ENCODE data around the gene ELMOD3.
"Not testable (repeated sequence)": the region's sequence is repeated elsewhere in the genome, so short reads cannot be mapped to it uniquely, and the experiment has no call there.

The ELMOD3 gene

DNA sequence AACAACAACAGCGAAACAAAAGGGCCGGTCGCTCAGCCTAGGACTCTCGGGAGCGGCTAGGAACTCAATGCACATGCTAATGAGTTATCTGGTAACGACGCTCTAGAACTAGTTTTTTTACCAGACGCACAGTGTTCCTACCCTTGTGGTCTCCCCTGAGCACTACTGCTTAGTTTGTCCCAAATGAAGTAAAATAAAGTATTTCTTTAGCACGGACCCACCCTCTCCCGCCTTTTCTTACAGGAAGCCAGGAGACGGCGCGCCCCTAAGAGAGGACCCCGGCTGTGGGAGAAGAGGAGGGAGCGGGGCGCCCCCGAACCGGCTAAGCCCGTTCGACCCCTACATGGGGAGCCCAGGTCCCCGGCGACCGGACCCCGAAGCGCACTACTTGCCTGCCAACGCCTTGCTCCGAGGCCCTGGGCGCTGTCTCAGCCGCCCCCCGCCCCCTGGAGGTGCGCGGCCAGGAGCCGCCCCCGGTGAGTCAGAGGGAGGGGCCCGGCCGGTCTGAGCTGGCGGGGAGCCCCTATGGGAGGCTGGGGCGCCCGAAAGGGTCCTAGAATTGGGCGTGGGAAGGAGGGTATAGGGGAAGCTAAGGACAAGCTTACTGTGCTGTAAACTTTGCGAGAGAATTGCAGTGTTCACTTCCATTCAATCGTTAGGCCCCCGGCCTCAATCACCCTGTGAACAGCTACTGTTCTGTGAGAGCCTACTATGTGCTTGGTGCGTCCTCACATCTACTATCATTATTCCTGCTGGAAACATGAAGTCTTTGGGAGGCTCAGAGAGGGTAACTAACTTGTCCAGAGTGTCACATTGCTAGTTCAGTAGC is 59.2 kb downstream of the ELMOD3 start:
- H3K27ac ChIP-seq, result no peak overlapping the region

DNA sequence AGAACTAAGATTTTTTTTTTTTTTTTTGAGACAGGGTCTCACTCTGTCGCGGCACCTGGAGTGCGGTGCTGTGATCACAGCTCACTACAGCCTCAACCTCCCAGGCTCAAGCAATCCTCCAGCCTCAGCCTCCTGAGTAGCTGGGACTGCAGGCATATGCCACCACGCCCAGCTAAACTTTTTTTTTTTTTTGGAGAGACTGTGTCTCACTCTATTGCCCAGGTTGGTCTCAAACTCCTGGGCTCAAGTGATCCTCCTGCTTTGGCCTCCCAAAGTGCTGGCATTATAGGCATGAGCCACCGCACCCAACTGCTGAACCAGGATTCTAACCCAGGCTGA is 59.8 kb downstream of the ELMOD3 start:
- H3K27ac ChIP-seq, result not testable (repeated sequence)

More for the DNA sequence above, 59.2 kb downstream of the ELMOD3 start:
- TF ChIP-seq, protein P1, sequence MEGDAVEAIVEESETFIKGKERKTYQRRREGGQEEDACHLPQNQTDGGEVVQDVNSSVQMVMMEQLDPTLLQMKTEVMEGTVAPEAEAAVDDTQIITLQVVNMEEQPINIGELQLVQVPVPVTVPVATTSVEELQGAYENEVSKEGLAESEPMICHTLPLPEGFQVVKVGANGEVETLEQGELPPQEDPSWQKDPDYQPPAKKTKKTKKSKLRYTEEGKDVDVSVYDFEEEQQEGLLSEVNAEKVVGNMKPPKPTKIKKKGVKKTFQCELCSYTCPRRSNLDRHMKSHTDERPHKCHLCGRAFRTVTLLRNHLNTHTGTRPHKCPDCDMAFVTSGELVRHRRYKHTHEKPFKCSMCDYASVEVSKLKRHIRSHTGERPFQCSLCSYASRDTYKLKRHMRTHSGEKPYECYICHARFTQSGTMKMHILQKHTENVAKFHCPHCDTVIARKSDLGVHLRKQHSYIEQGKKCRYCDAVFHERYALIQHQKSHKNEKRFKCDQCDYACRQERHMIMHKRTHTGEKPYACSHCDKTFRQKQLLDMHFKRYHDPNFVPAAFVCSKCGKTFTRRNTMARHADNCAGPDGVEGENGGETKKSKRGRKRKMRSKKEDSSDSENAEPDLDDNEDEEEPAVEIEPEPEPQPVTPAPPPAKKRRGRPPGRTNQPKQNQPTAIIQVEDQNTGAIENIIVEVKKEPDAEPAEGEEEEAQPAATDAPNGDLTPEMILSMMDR (conservative IDR thresholded peaks at IDR 0.05), result no peak

DNA sequence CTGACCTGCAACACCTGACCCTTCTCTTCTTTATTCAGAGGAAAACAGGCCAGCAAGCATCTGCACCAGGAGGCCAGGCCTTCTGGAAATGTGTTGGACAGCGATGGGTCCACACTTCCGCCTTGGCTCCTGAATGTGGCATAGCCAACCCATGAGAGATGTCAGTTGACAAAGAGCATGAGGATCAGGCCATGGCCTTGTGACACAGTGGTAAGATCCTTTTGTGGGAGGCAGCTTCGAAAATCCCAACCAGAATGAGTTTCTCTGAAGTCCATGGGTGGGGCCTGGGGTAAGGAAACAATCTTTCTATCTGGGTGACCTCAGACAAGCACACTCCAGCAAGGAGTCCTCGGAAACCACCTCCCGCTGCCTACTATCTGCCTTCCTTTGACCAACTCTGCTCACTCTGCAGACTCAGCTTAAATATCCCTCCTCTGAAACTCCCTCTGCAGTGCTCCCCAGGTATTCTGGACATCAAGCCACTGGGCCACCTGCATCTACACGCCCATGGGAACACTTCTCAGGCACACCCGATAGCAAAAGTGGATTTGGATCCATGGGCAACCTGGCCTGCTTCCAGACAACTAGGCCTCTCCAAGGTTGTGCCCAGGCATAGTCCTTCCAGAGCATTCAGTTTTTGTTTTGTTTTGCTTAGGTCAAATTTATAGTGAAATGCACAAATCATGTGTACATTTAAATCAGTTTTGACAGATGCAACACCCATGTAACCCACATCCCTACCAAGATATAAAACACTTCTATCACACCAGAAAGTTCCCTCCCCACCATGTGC is 60.4 kb downstream of the ELMOD3 start:
- no peak overlapping the region for H3K27ac ChIP-seq
- TF ChIP-seq, protein P1 (conservative IDR thresholded peaks at IDR 0.05), result no peak

DNA sequence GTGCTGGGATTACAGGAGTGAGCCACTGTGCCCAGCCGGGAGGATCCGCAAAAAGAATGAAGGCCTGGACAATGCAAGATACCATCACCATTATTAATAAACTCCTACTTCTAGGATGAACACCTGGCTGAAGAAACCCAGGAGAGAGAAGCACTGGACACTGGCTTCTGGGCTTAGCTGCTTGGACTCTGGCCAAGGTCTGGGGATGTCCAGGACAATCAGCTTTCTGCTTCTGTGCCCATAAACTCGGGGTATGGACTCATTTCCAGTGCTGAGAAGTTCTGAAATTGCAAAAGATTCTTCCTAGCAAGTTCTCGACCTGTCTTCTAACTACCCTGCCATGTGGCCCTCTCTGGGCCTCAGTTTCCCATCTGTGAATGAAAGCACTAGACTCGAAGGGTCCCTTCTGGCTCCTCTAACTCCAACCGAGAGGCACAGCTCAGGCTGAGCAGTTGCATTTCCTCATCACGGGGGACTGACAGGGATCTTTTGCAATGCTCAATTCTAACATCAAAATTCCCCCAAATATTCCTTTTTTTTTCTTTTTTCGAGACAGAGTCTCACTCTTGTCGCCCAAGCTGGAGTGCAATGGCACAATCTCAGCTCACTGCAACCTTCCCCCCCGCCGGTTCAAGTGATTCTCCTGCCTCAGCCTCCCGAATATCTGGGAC is 61.5 kb downstream of the ELMOD3 start:
- TF ChIP-seq, protein P1 (conservative IDR thresholded peaks at IDR 0.05), result no peak
- no peak overlapping the region for H3K27ac ChIP-seq

GRCh38 chr2:85418132-85419008 is 63.8 kb downstream of the ELMOD3 start, which contains the start of gene SH2D6:
SH2D6 (plus strand) TSS chr2:85418714; CDS start chr2:85429466, 10,752 bp downstream.
- TF ChIP-seq, protein P1 (conservative IDR thresholded peaks at IDR 0.05), result no peak
- H3K27ac ChIP-seq, result peak within 1 kb of the TSS; percentile 99

GRCh38 chr2:85419009-85419675 is 64.6 kb downstream of the ELMOD3 start:
- TF ChIP-seq, protein P1 (conservative IDR thresholded peaks at IDR 0.05), result no peak
- peak overlapping the region; percentile 99 for H3K27ac ChIP-seq
